Type B pancreatic cell (in vitro differentiated cells): ENCODE data around the gene AHCYL1. TPM values are rescaled to one million over a fixed set of nuclear protein-coding genes. Genes with fewer than 3 reads are reported as not detected.
A peak's percentile ranks its signal among the peaks of the same experiment; 100 is the strongest.

Experiments used
- DNase-seq: peaks from one replicate; pipeline ENCODE4 v3.0.0; 2021; ENCODE audit warnings: mixed read lengths; ENCODE audit not compliant: unreplicated experiment; ENCODE audit errors: extremely low spot score
- H3K27ac Mint-ChIP-seq: 2 replicates; pipeline ENCODE4 v1.8.0; 2021; ENCODE audit warnings: mild to moderate bottlenecking, mixed read lengths
- H3K27me3 Mint-ChIP-seq: 2 replicates; pipeline ENCODE4 v1.8.0; 2021; ENCODE audit warnings: mixed read lengths
- H3K36me3 Mint-ChIP-seq: 2 replicates; pipeline ENCODE4 v1.8.0; 2021; ENCODE audit warnings: mixed read lengths
- H3K4me1 Mint-ChIP-seq: one replicate; pipeline ENCODE4 v1.8.0; 2021; ENCODE audit warnings: mixed read lengths; ENCODE audit not compliant: unreplicated experiment
- H3K4me3 Mint-ChIP-seq: 2 replicates; pipeline ENCODE4 v1.8.0; 2021; ENCODE audit warnings: mild to moderate bottlenecking, mixed read lengths
- H3K9me3 Mint-ChIP-seq: 2 replicates; pipeline ENCODE4 v1.8.0; 2021; ENCODE audit warnings: mixed read lengths
- total RNA-seq: library from RNA; stranded (reverse); gene quantifications from 2 replicates; pipeline ENCODE4 v1.2.1, GENCODE V29; 2021; ENCODE audit warnings: low replicate concordance
- TF ChIP-seq, protein P1 (sequence below): fragments of 200-600 bp; sonication (generic); conservative IDR thresholded peaks from 2 replicates; pipeline ENCODE4 v1.5.0; 2021; ENCODE audit warnings: antibody characterized with exemption, mild to moderate bottlenecking

The AHCYL1 gene
- total RNA-seq, 1 donor from 2014 or later: 87.1 TPM

DNA sequence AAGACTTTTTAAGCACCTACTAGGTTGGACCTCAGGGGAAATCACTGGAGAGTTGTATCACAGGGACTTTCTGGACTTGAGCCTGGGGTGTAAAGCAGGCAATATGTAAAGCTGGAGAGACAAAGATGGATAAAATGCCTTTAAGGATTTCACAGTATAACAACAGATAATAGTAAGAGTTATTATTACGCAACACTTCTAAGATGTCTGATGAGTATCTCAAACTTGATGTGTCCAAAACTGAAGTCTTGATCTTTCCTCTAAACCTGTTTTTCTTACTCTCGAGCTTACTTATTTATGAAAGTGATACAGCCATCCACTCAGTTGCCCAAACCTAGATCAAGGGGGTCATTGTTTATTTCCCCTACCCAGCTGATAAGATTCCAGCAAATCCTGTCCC, 47.8 kb downstream of the AHCYL1 start:
- Mint-ChIP-seq H3K4me1 (peaks cover 28% of the 10 kb centered on the region), H3K27me3 (no peaks in the 10 kb centered on the region), H3K9me3 (no peaks in the 10 kb centered on the region), H3K36me3 (peaks cover 5% of the 10 kb centered on the region), H3K4me3 (peak overlapping the region; percentile 8), H3K27ac (no peak overlapping the region)
- TF ChIP-seq, protein P1, sequence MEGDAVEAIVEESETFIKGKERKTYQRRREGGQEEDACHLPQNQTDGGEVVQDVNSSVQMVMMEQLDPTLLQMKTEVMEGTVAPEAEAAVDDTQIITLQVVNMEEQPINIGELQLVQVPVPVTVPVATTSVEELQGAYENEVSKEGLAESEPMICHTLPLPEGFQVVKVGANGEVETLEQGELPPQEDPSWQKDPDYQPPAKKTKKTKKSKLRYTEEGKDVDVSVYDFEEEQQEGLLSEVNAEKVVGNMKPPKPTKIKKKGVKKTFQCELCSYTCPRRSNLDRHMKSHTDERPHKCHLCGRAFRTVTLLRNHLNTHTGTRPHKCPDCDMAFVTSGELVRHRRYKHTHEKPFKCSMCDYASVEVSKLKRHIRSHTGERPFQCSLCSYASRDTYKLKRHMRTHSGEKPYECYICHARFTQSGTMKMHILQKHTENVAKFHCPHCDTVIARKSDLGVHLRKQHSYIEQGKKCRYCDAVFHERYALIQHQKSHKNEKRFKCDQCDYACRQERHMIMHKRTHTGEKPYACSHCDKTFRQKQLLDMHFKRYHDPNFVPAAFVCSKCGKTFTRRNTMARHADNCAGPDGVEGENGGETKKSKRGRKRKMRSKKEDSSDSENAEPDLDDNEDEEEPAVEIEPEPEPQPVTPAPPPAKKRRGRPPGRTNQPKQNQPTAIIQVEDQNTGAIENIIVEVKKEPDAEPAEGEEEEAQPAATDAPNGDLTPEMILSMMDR: no peak
- no peak for DNase-seq

DNA sequence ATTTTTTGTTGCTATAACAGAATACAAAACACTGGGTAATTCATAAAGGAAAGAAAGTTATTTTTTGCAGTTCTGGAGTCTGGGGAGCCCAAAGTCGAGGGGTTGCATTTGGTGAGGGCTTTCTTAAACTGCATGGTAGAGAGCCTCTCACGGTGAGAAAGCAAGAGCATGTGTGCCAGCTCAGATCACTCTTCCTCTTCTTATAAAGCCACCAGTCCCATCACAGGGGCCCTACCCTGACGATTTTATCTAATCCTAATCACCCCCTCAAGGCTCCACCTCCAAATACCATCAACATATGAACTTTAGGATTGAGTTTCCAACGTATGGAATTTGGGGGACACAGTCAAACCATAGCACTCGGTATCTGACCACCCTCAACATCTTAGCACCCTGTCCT, 48.9 kb downstream of the AHCYL1 start:
- Mint-ChIP-seq H3K36me3 (peaks cover 9% of the 10 kb centered on the region), H3K27ac (peak overlapping the region; percentile 93), H3K9me3 (no peaks in the 10 kb centered on the region), H3K27me3 (no peaks in the 10 kb centered on the region), H3K4me1 (peaks cover 28% of the 10 kb centered on the region), H3K4me3 (peak overlapping the region; percentile 96)
- no peak for DNase-seq
- TF ChIP-seq, protein P1: no peak

DNA sequence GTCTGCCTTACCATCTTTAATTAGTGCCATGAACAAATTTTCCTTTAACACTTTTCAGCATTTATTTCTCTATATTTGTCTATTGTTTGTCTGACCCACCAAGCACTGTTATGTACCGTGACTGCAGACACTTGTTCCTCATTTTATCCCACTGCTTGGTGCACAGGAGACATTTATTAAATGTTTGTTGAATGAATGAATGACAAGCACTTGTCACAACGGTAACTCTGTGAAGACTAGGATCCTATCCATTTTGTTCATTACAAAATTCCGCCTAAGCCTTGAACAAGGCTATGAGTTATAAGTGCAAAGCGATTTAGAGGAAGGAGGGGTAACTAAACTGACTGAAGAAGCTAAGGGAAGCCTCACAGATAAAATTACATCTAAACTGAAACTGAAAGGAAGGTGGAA, 49.5 kb downstream of the AHCYL1 start:
- peak overlapping the region; percentile 96 for H3K4me3 Mint-ChIP-seq
- TF ChIP-seq, protein P1: no peak
- no peaks in the 10 kb centered on the region for H3K9me3 Mint-ChIP-seq
- no peaks in the 10 kb centered on the region for H3K27me3 Mint-ChIP-seq
- peak overlapping the region; percentile 93 for H3K27ac Mint-ChIP-seq
- peaks cover 14% of the 10 kb centered on the region for H3K36me3 Mint-ChIP-seq
- H3K4me1 Mint-ChIP-seq: peaks cover 28% of the 10 kb centered on the region
- DNase-seq: no peak

DNA sequence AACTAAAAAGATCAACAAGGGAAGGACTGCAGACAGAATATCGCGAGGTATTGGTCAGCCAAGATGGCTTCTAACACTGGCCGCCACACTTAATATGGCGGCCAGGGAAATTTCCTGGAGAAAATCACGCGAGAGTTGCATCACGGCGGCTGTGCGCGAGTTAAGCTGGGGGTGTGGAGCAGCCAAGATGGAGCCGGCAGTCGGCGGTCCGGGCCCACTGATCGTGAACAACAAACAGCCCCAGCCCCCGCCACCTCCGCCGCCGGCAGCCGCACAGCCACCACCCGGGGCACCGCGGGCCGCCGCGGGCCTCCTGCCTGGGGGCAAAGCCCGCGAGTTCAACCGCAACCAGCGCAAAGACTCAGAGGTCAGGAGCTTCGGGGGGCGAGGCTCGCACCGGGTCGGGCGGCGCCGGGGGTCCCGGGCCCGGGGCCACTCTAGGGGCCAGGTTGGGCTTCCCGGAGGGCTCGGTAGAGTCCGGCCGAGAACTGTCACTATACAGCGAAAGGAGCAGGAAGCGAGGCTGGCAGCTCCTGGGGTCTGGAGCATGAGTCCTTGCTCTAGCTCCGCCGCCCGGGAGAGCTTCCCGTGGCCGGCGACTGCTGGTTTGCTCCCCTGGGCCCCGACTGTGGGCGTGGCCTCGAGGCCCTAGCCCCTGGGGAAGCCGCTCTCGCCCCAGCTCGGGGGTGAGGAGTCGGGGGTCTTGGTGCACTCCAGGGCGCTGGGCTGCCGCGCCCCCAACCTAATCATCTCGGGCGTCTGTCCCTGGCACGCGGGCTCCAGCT, 50.1 kb downstream of the AHCYL1 start, which contains the start of gene STRIP1:
Gene STRIP1, plus strand, starts transcription at position 174 of the 785 bp plus-strand sequence. Its CDS starts 14 bp downstream, at position 188.
- DNase-seq: peak; percentile 91
- Mint-ChIP-seq H3K27ac (peak within 1 kb of the TSS; percentile 93), H3K36me3 (peaks cover 18% of the 10 kb centered on the region), H3K27me3 (no peaks in the 10 kb centered on the region), H3K9me3 (no peaks in the 10 kb centered on the region), H3K4me1 (peaks cover 26% of the 10 kb centered on the region), H3K4me3 (peak within 1 kb of the TSS; percentile 98)
- TF ChIP-seq, protein P1: no peak

DNA sequence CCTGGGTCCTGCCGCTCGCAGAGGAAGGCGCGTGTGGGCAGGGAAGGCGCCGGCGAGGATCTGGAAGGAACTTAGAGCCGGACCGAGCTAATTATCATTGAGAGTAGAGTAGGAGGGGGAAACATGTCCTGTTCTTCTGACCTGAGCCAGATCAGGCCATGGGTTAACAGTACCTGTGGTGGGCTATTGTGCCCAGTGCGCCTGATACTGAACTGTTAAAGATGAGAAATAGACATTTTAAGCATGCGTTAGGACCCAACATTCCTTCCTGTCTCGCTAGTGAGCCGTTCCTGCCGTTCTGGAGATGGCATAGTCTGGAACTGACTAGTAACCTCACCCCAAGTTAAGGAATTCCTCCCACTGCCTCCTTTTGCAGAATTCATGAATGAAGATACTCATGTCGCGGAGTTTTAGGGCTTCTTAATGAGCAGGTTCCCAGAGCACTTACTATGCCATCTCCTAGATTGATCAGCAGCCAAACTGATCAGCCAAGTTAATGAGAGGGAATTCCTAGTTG, 50.7 kb downstream of the AHCYL1 start:
- Mint-ChIP-seq H3K27ac (peak overlapping the region; percentile 79), H3K4me1 (peaks cover 24% of the 10 kb centered on the region), H3K27me3 (no peaks in the 10 kb centered on the region), H3K9me3 (no peaks in the 10 kb centered on the region), H3K4me3 (peak overlapping the region; percentile 98), H3K36me3 (peaks cover 18% of the 10 kb centered on the region)
- DNase-seq: no peak
- TF ChIP-seq, protein P1: no peak
